Middle frontal gyrus (tissue), 1 donor: ENCODE results near the gene ADCY7.
"Not testable (repeated sequence)": the region's sequence is repeated elsewhere in the genome, so short reads cannot be mapped to it uniquely, and the experiment has no call there.

Source experiments
- DNase-seq: peaks from one replicate; pipeline ENCODE4 v3.0.0-alpha.2; 2015; ENCODE audit warnings: low spot score; ENCODE audit errors: extremely low spot score

Gene ADCY7

GRCh38 chr16:50266337-50267091, at the start of gene ADCY7:
Gene ADCY7, plus strand, starts transcription at chr16:50266551. Its CDS starts 21,629 bp downstream, at chr16:50288180.
- DNase-seq, result no peak

- no peak for DNase-seq
Observed at GRCh38 chr16:50219402-50219975, 46.9 kb upstream of the ADCY7 start.

- no peak for DNase-seq
Observed at GRCh38 chr16:50224286-50224685, 42.1 kb upstream of the ADCY7 start.

- DNase-seq, result no peak
Observed at GRCh38 chr16:50227120-50227519, 39.2 kb upstream of the ADCY7 start.

GRCh38 chr16:50227665-50228064, 38.7 kb upstream of the ADCY7 start:
- DNase-seq, result no peak

- no peak for DNase-seq
Observed at GRCh38 chr16:50228364-50228868, 37.9 kb upstream of the ADCY7 start.

- no peak for DNase-seq
Observed at GRCh38 chr16:50229149-50229726, 37.1 kb upstream of the ADCY7 start.

GRCh38 chr16:50234771-50235556, 31.4 kb upstream of the ADCY7 start:
- DNase-seq, result no peak

GRCh38 chr16:50235581-50235980, 30.8 kb upstream of the ADCY7 start:
- no peak for DNase-seq

- no peak for DNase-seq
Observed at GRCh38 chr16:50238314-50238713, 28.0 kb upstream of the ADCY7 start.

- no peak for DNase-seq
Observed at GRCh38 chr16:50238868-50239301, 27.5 kb upstream of the ADCY7 start.

GRCh38 chr16:50243024-50243423, 23.3 kb upstream of the ADCY7 start:
- not testable (repeated sequence) for DNase-seq

GRCh38 chr16:50244140-50244503, 22.2 kb upstream of the ADCY7 start:
- DNase-seq, result no peak

- DNase-seq, result no peak
Observed at GRCh38 chr16:50244504-50245416, 21.6 kb upstream of the ADCY7 start.

GRCh38 chr16:50245417-50246298, 20.7 kb upstream of the ADCY7 start:
- no peak for DNase-seq

GRCh38 chr16:50246299-50247122, 19.8 kb upstream of the ADCY7 start:
- no peak for DNase-seq

- no peak for DNase-seq
Observed at GRCh38 chr16:50247123-50247905, 19.0 kb upstream of the ADCY7 start.
